ENCODE measurements around the gene ACAT1. TPM values are rescaled to one million over a fixed set of nuclear protein-coding genes. Genes with fewer than 3 reads are reported as not detected.

ACAT1 gene
- total RNA-seq, 1 donor from 2014 or later, result 42.1 TPM

GRCh38 chr11:108135845-108136544 lies 14.6 kb downstream of the ACAT1 start:
- TF ChIP-seq, protein P1, sequence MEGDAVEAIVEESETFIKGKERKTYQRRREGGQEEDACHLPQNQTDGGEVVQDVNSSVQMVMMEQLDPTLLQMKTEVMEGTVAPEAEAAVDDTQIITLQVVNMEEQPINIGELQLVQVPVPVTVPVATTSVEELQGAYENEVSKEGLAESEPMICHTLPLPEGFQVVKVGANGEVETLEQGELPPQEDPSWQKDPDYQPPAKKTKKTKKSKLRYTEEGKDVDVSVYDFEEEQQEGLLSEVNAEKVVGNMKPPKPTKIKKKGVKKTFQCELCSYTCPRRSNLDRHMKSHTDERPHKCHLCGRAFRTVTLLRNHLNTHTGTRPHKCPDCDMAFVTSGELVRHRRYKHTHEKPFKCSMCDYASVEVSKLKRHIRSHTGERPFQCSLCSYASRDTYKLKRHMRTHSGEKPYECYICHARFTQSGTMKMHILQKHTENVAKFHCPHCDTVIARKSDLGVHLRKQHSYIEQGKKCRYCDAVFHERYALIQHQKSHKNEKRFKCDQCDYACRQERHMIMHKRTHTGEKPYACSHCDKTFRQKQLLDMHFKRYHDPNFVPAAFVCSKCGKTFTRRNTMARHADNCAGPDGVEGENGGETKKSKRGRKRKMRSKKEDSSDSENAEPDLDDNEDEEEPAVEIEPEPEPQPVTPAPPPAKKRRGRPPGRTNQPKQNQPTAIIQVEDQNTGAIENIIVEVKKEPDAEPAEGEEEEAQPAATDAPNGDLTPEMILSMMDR (IDR thresholded peaks at IDR 0.05; ENCODE audit: insufficient read depth, low read length, severe bottlenecking), result peak; percentile 22

GRCh38 chr11:108137212-108137611 lies 15.8 kb downstream of the ACAT1 start:
- H3K36me3 ChIP-seq (ENCODE audit: control insufficient read depth, insufficient read depth, low read length), result peaks cover 4% of the 10 kb centered on the region
- no peak overlapping the region for H3K4me3 ChIP-seq (ENCODE audit: low read depth, low read length)
- DNase-seq (ENCODE audit: low read depth), result no peak
- FAIRE-seq, result no peak
- TF ChIP-seq, protein P1 (IDR thresholded peaks at IDR 0.05; ENCODE audit: insufficient read depth, low read length, severe bottlenecking), result no peak
- H3K27me3 ChIP-seq (ENCODE audit: control insufficient read depth, insufficient read depth, low read length), result no peaks in the 10 kb centered on the region

More at GRCh38 chr11:108135845-108136544, 14.6 kb downstream of the ACAT1 start:
- DNase-seq (ENCODE audit: low read depth) (no peak), FAIRE-seq (no peak)
- peaks cover 2% of the 10 kb centered on the region for H3K36me3 ChIP-seq (ENCODE audit: control insufficient read depth, insufficient read depth, low read length)
- no peak overlapping the region for H3K4me3 ChIP-seq (ENCODE audit: low read depth, low read length)
- no peaks in the 10 kb centered on the region for H3K27me3 ChIP-seq (ENCODE audit: control insufficient read depth, insufficient read depth, low read length)

GRCh38 chr11:108142304-108142703 lies 20.9 kb downstream of the ACAT1 start:
- TF ChIP-seq, protein P1 (IDR thresholded peaks at IDR 0.05; ENCODE audit: insufficient read depth, low read length, severe bottlenecking), result no peak
- DNase-seq (ENCODE audit: low read depth) (no peak), FAIRE-seq (no peak)
- Histone ChIP-seq H3K4me3 (ENCODE audit: low read depth, low read length) (no peak overlapping the region), H3K36me3 (ENCODE audit: control insufficient read depth, insufficient read depth, low read length) (peaks cover 5% of the 10 kb centered on the region), H3K27me3 (ENCODE audit: control insufficient read depth, insufficient read depth, low read length) (no peaks in the 10 kb centered on the region)

- FAIRE-seq (no peak), DNase-seq (ENCODE audit: low read depth) (no peak)
- TF ChIP-seq, protein P1 (IDR thresholded peaks at IDR 0.05; ENCODE audit: insufficient read depth, low read length, severe bottlenecking), result no peak
- Histone ChIP-seq H3K4me3 (ENCODE audit: low read depth, low read length) (no peak overlapping the region), H3K27me3 (ENCODE audit: control insufficient read depth, insufficient read depth, low read length) (no peaks in the 10 kb centered on the region), H3K36me3 (ENCODE audit: control insufficient read depth, insufficient read depth, low read length) (peaks cover 4% of the 10 kb centered on the region)
These were observed 23.2 kb downstream of the ACAT1 start for GRCh38 chr11:108144615-108145014.

DNA sequence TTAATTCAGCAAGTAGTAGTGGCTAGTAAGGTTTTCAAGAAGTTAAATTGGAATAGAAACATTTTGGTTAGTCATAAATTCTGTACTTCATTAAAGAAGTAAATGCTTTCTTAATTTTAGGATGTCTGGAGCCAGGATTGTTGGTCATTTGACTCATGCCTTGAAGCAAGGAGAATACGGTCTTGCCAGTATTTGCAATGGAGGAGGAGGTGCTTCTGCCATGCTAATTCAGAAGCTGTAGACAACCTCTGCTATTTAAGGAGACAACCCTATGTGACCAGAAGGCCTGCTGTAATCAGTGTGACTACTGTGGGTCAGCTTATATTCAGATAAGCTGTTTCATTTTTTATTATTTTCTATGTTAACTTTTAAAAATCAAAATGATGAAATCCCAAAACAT lies 25.8 kb downstream of the ACAT1 start:
- no peaks in the 10 kb centered on the region for H3K27me3 ChIP-seq (ENCODE audit: control insufficient read depth, insufficient read depth, low read length)
- H3K36me3 ChIP-seq (ENCODE audit: control insufficient read depth, insufficient read depth, low read length), result peaks cover 4% of the 10 kb centered on the region
- FAIRE-seq, result no peak
- no peak overlapping the region for H3K4me3 ChIP-seq (ENCODE audit: low read depth, low read length)
- DNase-seq (ENCODE audit: low read depth), result no peak
- TF ChIP-seq, protein P1 (IDR thresholded peaks at IDR 0.05; ENCODE audit: insufficient read depth, low read length, severe bottlenecking), result no peak

- peaks cover 2% of the 10 kb centered on the region for H3K36me3 ChIP-seq (ENCODE audit: control insufficient read depth, insufficient read depth, low read length)
- no peak overlapping the region for H3K4me3 ChIP-seq (ENCODE audit: low read depth, low read length)
- FAIRE-seq, result no peak
- no peaks in the 10 kb centered on the region for H3K27me3 ChIP-seq (ENCODE audit: control insufficient read depth, insufficient read depth, low read length)
- no peak for DNase-seq (ENCODE audit: low read depth)
- TF ChIP-seq, protein P1 (IDR thresholded peaks at IDR 0.05; ENCODE audit: insufficient read depth, low read length, severe bottlenecking), result no peak
These were observed 27.2 kb downstream of the ACAT1 start for GRCh38 chr11:108148556-108148955.

All from bronchial epithelial cell (primary cell).